ENCODE data around the gene OR10V1. TPM values are rescaled to one million over a fixed set of nuclear protein-coding genes. Genes with fewer than 3 reads are reported as not detected.

OR10V1 gene
- total and polyA plus RNA-seq, 2 experiments from 2014 or later: not detected

GRCh38 chr11:59698506-59698905, 15.1 kb downstream of the OR10V1 start:
- Mint-ChIP-seq H3K27me3 (ENCODE audit: insufficient read depth, low read depth, poor library complexity) (peaks cover 4% of the 10 kb centered on the region), H3K36me3 (ENCODE audit: low read depth) (0 out of 3 replicates have a peak, but pooled peaks cover 5% of the 10 kb centered on the region), H3K27ac (no peak overlapping the region), H3K4me3 (no peak overlapping the region), H3K9me3 (peaks cover 24% of the 10 kb centered on the region), H3K4me1 (no peaks in the 10 kb centered on the region)
- H4K20me1 ChIP-seq (replicated peaks; ENCODE audit: insufficient read depth): no peaks in the 10 kb centered on the region
- H3F3A ChIP-seq (replicated peaks; ENCODE audit: low read depth): no peaks in the 10 kb centered on the region
- no peak for TF ChIP-seq JUNB (IDR thresholded peaks at IDR 0.05; ENCODE audit: unreplicated experiment)
- no peak overlapping the region for H3K4me3 ChIP-seq
- H3K9me2 ChIP-seq (ENCODE audit: insufficient read depth): no peaks in the 10 kb centered on the region
- ATAC-seq (no peak), DNase-seq (ENCODE audit: low spot score) (no peak)
- no peaks in the 10 kb centered on the region for H3K36me3 ChIP-seq (ENCODE audit: insufficient read depth)
- no peak overlapping the region for H3K4me2 ChIP-seq
- H3K27ac ChIP-seq (ENCODE audit: low read depth): no peak overlapping the region
- H3K79me2 ChIP-seq (replicated peaks; ENCODE audit: insufficient read depth): no peaks in the 10 kb centered on the region
- H3K27me3 ChIP-seq (ENCODE audit: insufficient read depth): no peaks in the 10 kb centered on the region
- no peaks in the 10 kb centered on the region for H3K4me1 ChIP-seq (ENCODE audit: insufficient read depth)
- no peak overlapping the region for H2AFZ ChIP-seq

DNA sequence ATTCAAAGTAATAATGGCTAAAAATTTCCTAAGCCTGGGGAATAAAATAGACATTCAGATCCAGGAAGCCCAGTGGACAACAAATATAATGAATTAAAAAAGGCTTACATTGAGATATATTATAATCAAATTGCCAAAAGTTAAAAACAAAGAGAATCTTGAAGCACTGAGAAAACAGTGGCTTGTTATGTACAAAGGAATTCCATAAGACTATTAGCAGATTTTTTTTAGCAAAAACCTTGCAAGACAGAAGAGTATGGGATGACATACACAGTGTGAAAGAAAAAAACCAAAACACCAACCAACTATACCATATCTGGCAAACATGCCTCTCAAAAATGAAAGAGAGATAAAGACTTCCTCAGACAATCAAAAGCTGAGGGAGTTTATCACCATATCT, 20.7 kb downstream of the OR10V1 start:
- H3K36me3 Mint-ChIP-seq (ENCODE audit: low read depth): no peaks in the 10 kb centered on the region
- no peak for ATAC-seq
- H3K36me3 ChIP-seq (ENCODE audit: insufficient read depth): no peaks in the 10 kb centered on the region
- H2AFZ ChIP-seq: no peak overlapping the region
- no peaks in the 10 kb centered on the region for H3K4me1 ChIP-seq (ENCODE audit: insufficient read depth)
- no peaks in the 10 kb centered on the region for H3K79me2 ChIP-seq (replicated peaks; ENCODE audit: insufficient read depth)
- H3K27ac ChIP-seq (ENCODE audit: low read depth): no peak overlapping the region
- H3K4me2 ChIP-seq: no peak overlapping the region
- DNase-seq (ENCODE audit: low spot score): no peak
- no peak overlapping the region for H3K27ac Mint-ChIP-seq
- H3K9me3 Mint-ChIP-seq: peaks cover 16% of the 10 kb centered on the region
- no peaks in the 10 kb centered on the region for H3F3A ChIP-seq (replicated peaks; ENCODE audit: low read depth)
- H3K4me1 Mint-ChIP-seq: no peaks in the 10 kb centered on the region
- H4K20me1 ChIP-seq (replicated peaks; ENCODE audit: insufficient read depth): no peaks in the 10 kb centered on the region
- H3K4me3 ChIP-seq: no peak overlapping the region
- H3K27me3 Mint-ChIP-seq (ENCODE audit: insufficient read depth, low read depth, poor library complexity): peaks cover 4% of the 10 kb centered on the region
- no peak overlapping the region for H3K4me3 Mint-ChIP-seq
- TF ChIP-seq STAT1 (IDR thresholded peaks at IDR 0.05; ENCODE audit: unreplicated experiment) (no peak), POLR2AphosphoS5 (IDR thresholded peaks at IDR 0.05; ENCODE audit: low read depth) (no peak), ZNF331 (CRISPR knock-in tag; IDR thresholded peaks at IDR 0.05; ENCODE audit: low read depth) (no peak)
- no peaks in the 10 kb centered on the region for H3K27me3 ChIP-seq (ENCODE audit: insufficient read depth)
- no peaks in the 10 kb centered on the region; the same call in 1 of the 2 replicates for H3K9me2 ChIP-seq (ENCODE audit: insufficient read depth)

DNA sequence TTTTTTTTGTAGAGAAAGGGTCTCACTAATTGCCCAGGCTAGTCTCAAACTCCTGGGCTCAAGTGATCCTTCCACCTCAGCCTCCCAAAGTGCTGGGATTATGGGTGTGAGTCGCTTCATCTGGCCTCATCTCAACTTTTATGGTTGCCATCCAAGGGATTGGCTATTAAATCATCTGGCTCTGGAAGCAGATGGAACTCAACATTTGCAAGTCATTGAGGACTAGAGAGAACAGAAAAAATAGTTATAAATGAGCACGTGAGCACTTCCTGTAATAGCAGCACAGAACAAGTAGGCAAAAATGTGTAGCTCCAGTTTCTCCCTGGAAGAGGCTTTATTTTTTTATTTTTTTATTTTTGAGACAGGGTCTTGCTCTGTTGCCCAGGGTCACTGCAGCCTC, 22.5 kb downstream of the OR10V1 start:
- no peak for ATAC-seq
- peaks cover 15% of the 10 kb centered on the region for H3K9me3 Mint-ChIP-seq
- Histone ChIP-seq H3K27me3 (ENCODE audit: insufficient read depth) (no peaks in the 10 kb centered on the region), H4K20me1 (replicated peaks; ENCODE audit: insufficient read depth) (no peaks in the 10 kb centered on the region), H3K9me2 (ENCODE audit: insufficient read depth) (no peaks in the 10 kb centered on the region; the same call in 1 of the 2 replicates), H3K4me1 (ENCODE audit: insufficient read depth) (no peaks in the 10 kb centered on the region), H3F3A (replicated peaks; ENCODE audit: low read depth) (no peaks in the 10 kb centered on the region), H3K79me2 (replicated peaks; ENCODE audit: insufficient read depth) (no peaks in the 10 kb centered on the region), H3K4me2 (no peak overlapping the region), H3K4me3 (no peak overlapping the region), H2AFZ (no peak overlapping the region), H3K36me3 (ENCODE audit: insufficient read depth) (no peaks in the 10 kb centered on the region), H3K27ac (ENCODE audit: low read depth) (no peak overlapping the region)
- H3K27me3 Mint-ChIP-seq (ENCODE audit: insufficient read depth, low read depth, poor library complexity): peaks cover 3% of the 10 kb centered on the region
- H3K27ac Mint-ChIP-seq: no peak overlapping the region
- H3K4me3 Mint-ChIP-seq: no peak overlapping the region
- DNase-seq (ENCODE audit: low spot score): no peak
- no peaks in the 10 kb centered on the region for H3K4me1 Mint-ChIP-seq
- H3K36me3 Mint-ChIP-seq (ENCODE audit: low read depth): no peaks in the 10 kb centered on the region
- no peak for TF ChIP-seq EZH2phosphoT487 (IDR thresholded peaks at IDR 0.05; ENCODE audit: unreplicated experiment)
- no peak for TF ChIP-seq REST (IDR thresholded peaks at IDR 0.05; ENCODE audit: unreplicated experiment)
- no peak for TF ChIP-seq STAT1 (IDR thresholded peaks at IDR 0.05; ENCODE audit: unreplicated experiment)
- TF ChIP-seq EZH2 (IDR thresholded peaks at IDR 0.05; ENCODE audit: low read depth, unreplicated experiment): no peak
- TF ChIP-seq POLR2AphosphoS5 (IDR thresholded peaks at IDR 0.05; ENCODE audit: low read depth): no peak
- no peak for TF ChIP-seq CREB1 (CRISPR knock-in tag; IDR thresholded peaks at IDR 0.05; ENCODE audit: low read depth)
- no peak for TF ChIP-seq NANOG (IDR thresholded peaks at IDR 0.05; ENCODE audit: borderline replicate concordance)
- TF ChIP-seq ZNF331 (CRISPR knock-in tag; IDR thresholded peaks at IDR 0.05; ENCODE audit: low read depth): no peak
- no peak for TF ChIP-seq ZNF114 (CRISPR knock-in tag; IDR thresholded peaks at IDR 0.05)
- TF ChIP-seq ETS1 (IDR thresholded peaks at IDR 0.05): no peak
- TF ChIP-seq JUNB (IDR thresholded peaks at IDR 0.05; ENCODE audit: unreplicated experiment): no peak
